Neuron (in vitro differentiated cells): ENCODE data around the gene NABP1.

ENCODE experiments used
- H2AFZ ChIP-seq: one replicate; pipeline ENCODE4 v1.6.1; 2013; ENCODE audit warnings: low read depth, mild to moderate bottlenecking, inconsistent platforms, low read length, moderate library complexity
- H3K27me3 ChIP-seq: one replicate; pipeline ENCODE4 v1.6.1; 2013; ENCODE audit warnings: low read length; ENCODE audit not compliant: insufficient read depth
- H3K36me3 ChIP-seq: one replicate; pipeline ENCODE4 v1.6.1; 2013; ENCODE audit warnings: low read length; ENCODE audit not compliant: insufficient read depth
- H3K4me1 ChIP-seq: one replicate; pipeline ENCODE4 v1.6.1; 2013; ENCODE audit warnings: low read length; ENCODE audit not compliant: insufficient read depth
- H3K4me3 ChIP-seq: 2 replicates; pipeline ENCODE4 v1.5.1; 2013; ENCODE audit warnings: mild to moderate bottlenecking, low read length, moderate library complexity
- H3K9me3 ChIP-seq: one replicate; pipeline ENCODE4 v1.6.1; 2013; ENCODE audit warnings: low read length

Gene NABP1

DNA sequence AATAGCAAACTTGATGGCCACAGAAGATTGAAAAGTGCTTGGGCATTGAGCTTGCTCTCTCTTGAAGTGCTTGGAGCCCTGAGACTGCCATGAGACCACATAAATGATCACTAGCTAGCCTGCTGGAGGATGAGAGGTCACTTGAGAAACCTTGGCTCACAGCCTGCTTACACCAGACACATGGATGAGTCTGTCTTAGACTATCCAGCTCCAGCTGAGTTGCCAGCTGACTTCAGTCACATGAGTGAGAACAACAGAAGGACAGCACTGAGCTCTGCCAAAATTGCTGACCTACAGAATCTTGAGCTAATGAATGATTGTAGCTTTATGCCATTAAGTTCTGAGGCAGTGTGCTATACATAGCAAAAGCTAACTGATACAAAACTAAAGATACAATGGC is 18.1 kb downstream of the NABP1 start:
- Histone ChIP-seq H3K4me3 (no peak overlapping the region), H3K27me3 (no peaks in the 10 kb centered on the region), H3K4me1 (no peaks in the 10 kb centered on the region), H2AFZ (no peak overlapping the region), H3K36me3 (no peaks in the 10 kb centered on the region), H3K9me3 (no peaks in the 10 kb centered on the region)

DNA sequence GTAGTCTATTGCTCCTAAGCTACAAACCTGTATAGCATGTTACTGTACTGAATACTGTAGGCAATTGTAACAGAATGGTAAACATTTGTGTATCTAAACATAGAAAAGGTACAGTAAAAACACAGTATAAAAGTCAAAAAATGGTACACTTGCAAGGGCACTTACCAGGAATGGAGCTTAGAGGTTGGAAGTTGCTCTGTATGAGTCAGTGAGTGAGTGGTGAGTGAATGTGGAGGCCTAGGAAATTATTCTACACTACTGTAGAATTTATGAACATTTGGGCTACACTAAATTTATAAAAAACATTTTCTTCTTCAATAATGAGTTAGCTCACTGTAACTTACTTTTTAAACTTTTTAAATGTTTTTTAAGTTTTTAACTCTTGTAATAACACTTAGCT is 19.0 kb downstream of the NABP1 start:
- H3K27me3 ChIP-seq: no peaks in the 10 kb centered on the region
- H3K4me1 ChIP-seq: no peaks in the 10 kb centered on the region
- H3K9me3 ChIP-seq: no peaks in the 10 kb centered on the region
- H2AFZ ChIP-seq: no peak overlapping the region
- no peak overlapping the region for H3K4me3 ChIP-seq
- no peaks in the 10 kb centered on the region for H3K36me3 ChIP-seq

DNA sequence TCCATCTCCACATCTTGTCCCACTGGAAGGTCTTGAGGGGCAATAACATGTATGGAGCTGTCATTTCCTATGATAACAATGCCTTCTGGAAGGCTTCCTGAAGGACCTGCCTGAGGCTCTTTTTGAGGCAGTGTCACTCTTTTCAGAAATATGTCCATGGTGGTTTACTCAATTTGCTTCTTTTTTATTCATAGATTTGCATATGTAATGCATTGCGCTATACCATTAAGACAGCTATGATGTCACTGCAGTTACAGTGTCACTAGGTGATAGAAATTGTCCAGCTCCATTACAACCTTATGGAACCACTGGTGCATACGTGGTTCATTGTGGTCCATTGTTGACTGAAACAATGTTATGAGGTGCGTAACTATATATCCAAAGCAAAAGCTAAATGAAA is 19.9 kb downstream of the NABP1 start:
- Histone ChIP-seq H2AFZ (no peak overlapping the region), H3K36me3 (no peaks in the 10 kb centered on the region), H3K4me1 (no peaks in the 10 kb centered on the region), H3K4me3 (no peak overlapping the region), H3K9me3 (no peaks in the 10 kb centered on the region), H3K27me3 (no peaks in the 10 kb centered on the region)

DNA sequence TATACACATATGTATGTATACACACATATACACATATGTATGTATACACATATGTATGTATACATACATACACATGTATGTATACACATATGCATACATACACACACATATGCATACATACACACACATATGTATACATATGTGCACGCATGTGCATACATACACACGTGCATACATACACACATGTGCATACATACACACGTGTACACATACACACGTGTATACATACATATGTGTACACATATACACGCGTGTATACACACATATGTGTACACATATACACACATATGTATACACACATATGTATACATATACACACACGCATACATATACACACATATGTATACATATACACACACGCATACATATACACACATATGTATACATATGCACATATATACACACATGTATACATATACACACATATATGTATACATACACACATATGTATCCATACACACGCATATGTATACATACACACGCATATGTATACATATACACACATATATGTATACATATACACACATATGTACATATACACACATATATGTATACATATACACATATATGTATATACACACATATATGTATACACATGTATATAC is 21.5 kb downstream of the NABP1 start:
- Histone ChIP-seq H3K4me3 (no peak overlapping the region), H3K9me3 (no peaks in the 10 kb centered on the region), H3K27me3 (no peaks in the 10 kb centered on the region), H3K36me3 (no peaks in the 10 kb centered on the region), H3K4me1 (no peaks in the 10 kb centered on the region), H2AFZ (no peak overlapping the region)

DNA sequence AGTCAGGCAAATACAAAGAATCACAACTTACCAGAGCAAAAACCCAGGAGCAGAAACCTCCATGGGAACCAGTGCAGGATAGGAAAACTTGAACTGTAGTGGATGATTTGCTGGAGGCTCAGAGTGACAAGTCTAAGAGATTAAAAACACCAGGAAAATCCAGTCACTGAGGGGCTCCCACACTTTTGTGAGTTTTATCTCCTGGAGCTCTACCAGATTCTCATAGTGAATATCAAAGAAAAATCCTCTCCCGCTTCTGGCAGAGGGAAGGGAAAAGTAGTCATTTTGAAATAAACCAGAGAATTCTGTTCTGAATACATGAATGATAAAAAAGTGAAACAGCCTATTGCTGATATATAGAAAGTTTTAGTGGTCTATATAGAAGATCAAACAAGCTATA is 23.1 kb downstream of the NABP1 start:
- no peaks in the 10 kb centered on the region for H3K27me3 ChIP-seq
- no peaks in the 10 kb centered on the region for H3K9me3 ChIP-seq
- H3K4me1 ChIP-seq: no peaks in the 10 kb centered on the region
- H3K4me3 ChIP-seq: no peak overlapping the region
- H3K36me3 ChIP-seq: no peaks in the 10 kb centered on the region
- no peak overlapping the region for H2AFZ ChIP-seq

DNA sequence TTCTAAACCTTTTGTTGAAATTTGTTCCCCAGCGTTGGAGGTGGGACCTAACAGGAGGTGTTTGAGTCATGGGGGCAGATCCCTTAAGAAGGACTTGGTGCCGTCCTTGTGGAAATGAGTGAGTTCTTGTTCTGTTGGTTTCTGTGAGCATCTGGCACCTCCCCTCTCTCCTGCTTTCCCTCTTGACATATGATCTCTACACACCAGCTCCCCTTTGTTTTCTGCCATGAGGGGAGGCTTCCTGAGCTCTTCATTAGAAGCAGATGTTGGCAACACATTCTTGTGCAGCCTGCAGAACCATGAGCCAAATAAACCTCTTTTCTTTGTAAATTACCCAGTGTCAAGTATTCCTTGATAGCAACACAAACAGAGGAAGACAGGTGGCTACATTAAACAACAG is 23.8 kb downstream of the NABP1 start:
- Histone ChIP-seq H2AFZ (no peak overlapping the region), H3K4me3 (no peak overlapping the region), H3K9me3 (no peaks in the 10 kb centered on the region), H3K36me3 (no peaks in the 10 kb centered on the region), H3K27me3 (no peaks in the 10 kb centered on the region), H3K4me1 (no peaks in the 10 kb centered on the region)

DNA sequence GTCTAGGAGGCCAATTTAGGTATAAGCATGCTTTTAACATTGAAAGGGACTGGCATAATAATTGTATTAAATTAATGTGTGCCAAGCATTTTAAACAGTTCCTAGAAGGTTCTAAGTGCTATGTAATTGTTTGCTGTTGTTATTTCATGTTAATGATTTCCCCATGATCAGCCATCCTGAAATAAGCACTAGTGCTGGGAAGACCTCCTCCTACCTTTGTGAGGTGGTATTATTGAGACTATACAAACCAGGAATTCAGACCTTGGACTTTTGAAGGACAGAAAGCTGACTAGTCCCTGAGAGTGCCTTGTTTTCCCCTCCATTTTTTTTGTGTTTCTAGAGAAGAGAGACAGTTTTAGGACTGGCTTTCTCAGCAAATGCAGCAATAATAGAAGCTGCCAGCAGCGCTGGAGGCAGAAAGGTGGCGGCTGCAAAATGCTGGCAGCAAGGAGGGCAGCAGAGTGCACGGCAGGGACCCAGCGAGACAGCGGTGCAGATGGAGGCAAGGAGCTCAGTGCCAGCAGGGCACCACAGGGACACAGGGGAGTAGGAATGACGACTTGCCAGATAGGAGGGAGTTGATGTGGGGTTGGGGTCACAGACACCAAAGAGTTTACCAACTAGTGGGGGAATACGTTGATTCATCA is 25.3 kb downstream of the NABP1 start:
- Histone ChIP-seq H3K4me3 (no peak overlapping the region), H3K27me3 (no peaks in the 10 kb centered on the region), H3K9me3 (no peaks in the 10 kb centered on the region), H3K36me3 (no peaks in the 10 kb centered on the region), H3K4me1 (no peaks in the 10 kb centered on the region), H2AFZ (no peak overlapping the region)

DNA sequence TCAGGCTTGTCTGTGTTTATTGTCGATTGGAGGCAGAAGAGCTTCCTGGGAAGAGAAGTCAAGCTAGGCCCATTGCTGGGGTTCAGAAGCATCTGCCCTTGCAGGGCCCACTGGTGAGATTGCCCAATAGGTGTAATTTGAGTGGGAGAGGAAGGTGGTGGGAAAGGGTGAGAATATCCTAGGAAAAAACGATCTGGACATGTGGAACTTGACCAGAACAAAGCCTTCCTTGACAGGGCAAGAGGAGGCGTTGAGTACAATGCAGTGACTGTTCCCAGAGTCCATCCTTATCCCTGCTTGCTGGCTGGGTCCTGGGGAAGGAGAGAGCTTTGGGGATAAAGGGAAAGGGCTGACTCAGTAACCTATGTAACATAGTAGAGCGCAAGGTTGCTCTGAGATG is 27.1 kb downstream of the NABP1 start:
- Histone ChIP-seq H3K4me3 (no peak overlapping the region), H3K4me1 (no peaks in the 10 kb centered on the region), H3K36me3 (no peaks in the 10 kb centered on the region), H2AFZ (no peak overlapping the region), H3K9me3 (no peaks in the 10 kb centered on the region), H3K27me3 (no peaks in the 10 kb centered on the region)

DNA sequence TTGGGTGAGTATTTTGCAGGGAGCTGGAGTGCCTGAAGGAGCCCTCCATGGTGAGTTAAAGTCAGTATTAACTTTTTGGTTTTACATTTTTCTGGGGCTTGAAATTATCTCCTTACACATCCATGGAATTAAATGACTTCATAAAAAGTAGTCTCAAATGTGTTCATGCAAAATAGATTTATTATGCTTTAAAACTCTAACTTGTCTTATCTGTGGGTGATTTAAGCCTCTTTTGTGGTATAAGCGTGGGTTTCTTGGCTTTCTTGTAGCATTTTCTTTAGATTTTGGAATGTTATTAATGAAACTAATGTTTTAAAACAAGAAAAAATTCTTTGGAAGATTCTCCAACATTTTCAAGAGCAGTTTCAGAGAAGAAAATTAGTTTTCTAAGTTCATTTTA is 27.8 kb downstream of the NABP1 start:
- H3K4me3 ChIP-seq: no peak overlapping the region
- no peaks in the 10 kb centered on the region for H3K27me3 ChIP-seq
- no peak overlapping the region for H2AFZ ChIP-seq
- H3K9me3 ChIP-seq: no peaks in the 10 kb centered on the region
- no peaks in the 10 kb centered on the region for H3K4me1 ChIP-seq
- no peaks in the 10 kb centered on the region for H3K36me3 ChIP-seq

DNA sequence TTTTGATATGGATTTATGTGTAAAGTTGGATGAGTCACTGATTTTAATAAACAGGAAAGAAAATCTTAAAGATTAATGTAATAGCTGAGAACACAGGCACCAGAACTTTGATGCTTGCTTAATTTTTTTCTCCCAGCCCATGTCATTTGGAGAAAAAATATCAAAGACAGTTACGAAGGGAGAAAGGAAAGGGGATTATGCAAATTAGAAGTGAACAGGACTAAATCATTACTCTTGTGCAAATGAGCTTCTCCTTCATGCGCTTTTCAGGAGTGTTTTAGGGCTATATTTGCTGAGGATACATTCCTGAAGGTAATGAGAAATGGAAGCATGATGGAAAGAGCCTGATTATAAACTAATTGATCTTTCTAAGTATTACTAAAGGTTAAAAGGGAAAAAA is 28.9 kb downstream of the NABP1 start:
- no peak overlapping the region for H3K4me3 ChIP-seq
- no peaks in the 10 kb centered on the region for H3K9me3 ChIP-seq
- no peaks in the 10 kb centered on the region for H3K27me3 ChIP-seq
- no peaks in the 10 kb centered on the region for H3K36me3 ChIP-seq
- no peak overlapping the region for H2AFZ ChIP-seq
- no peaks in the 10 kb centered on the region for H3K4me1 ChIP-seq

DNA sequence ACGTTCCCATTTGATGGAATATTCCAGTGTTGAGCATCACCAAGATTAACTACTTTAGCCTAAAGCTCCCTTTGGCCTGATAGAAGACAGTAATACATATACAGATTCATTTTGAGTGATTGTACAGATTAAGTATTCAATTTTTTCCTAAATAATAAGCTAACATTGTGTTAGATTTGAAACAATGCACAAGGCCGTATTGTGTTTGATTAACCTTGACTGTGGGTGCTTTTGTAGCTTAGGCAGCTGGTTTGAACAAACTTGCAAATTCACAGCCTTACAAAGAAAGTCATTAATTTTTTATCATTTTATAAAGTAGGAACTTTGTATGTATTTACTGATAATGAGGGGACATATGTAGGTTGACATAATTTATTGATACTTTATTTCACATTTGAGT is 29.6 kb downstream of the NABP1 start:
- Histone ChIP-seq H2AFZ (no peak overlapping the region), H3K4me3 (no peak overlapping the region), H3K36me3 (no peaks in the 10 kb centered on the region), H3K4me1 (no peaks in the 10 kb centered on the region), H3K27me3 (no peaks in the 10 kb centered on the region), H3K9me3 (no peaks in the 10 kb centered on the region)

DNA sequence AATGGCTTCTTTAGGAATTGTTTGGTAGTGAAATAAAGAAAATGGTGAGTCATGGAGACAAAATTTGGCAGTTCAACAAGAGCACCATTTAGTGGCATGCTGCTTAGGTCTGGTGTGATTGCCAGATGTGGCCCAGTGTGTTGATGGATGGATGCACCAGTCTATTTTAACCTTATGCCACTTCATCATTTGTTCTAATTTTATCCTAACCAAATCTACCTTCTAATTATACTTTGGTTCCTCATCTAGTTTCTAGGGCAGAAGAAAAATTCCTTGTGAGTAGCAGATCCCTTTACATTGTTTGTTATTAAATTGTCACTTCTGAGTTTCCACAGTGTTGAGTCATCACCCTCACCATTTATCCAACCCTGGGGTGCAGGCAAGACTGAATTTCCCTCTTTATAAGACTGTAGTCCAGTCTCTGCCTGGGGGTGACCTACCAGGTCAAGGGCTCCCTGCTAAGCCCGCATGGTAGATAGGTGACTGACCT is 32.5 kb downstream of the NABP1 start:
- no peaks in the 10 kb centered on the region for H3K36me3 ChIP-seq

DNA sequence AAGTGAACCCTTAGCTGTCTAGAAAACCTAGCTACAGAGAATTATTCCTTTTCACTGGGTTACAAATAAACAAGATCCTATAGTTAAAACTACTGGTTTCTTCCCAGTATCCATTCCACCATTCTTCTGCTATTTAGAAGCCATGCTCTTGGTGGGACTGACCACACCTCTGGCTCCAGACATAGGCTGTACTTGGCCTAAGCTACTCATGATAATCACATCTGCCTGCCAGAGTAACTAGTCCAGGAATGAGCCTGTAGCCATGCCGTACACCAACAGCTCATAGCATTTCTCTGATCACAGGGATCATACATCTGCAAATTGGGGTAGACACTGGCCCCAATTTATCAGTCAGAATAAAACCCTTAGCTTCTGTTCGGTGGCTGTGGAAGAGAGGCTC is 33.7 kb downstream of the NABP1 start:
- no peak overlapping the region for H3K4me3 ChIP-seq
- peaks cover 9% of the 10 kb centered on the region for H3K4me1 ChIP-seq
- no peak overlapping the region for H2AFZ ChIP-seq

More for the DNA sequence above, 32.5 kb downstream of the NABP1 start:
- H3K9me3 ChIP-seq: no peaks in the 10 kb centered on the region
- no peak overlapping the region for H2AFZ ChIP-seq
- H3K4me1 ChIP-seq: peaks cover 9% of the 10 kb centered on the region
- no peaks in the 10 kb centered on the region for H3K27me3 ChIP-seq
- H3K4me3 ChIP-seq: no peak overlapping the region

DNA sequence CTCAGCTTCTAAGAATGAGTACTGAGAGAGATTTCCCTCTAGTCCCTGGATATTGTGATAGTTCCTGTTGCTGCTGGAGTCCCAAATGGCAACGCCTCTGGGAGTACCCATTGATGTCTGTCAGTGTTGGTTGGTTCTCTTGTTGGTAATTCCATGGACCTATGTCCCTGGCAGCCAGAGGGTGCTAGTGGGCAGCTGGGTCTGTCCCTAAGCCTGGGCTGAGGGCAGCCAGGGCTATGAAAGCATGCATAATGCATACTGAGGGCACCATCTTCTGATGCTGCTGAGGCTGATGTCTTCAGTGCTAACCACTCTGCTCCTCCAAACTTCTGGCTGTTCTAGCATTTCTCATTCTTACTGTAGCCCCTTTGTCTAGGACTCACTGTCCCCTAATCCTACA is 35.9 kb downstream of the NABP1 start:
- H2AFZ ChIP-seq: no peak overlapping the region
- H3K9me3 ChIP-seq: no peaks in the 10 kb centered on the region
- peaks cover 9% of the 10 kb centered on the region for H3K4me1 ChIP-seq
- H3K27me3 ChIP-seq: no peaks in the 10 kb centered on the region
- no peak overlapping the region for H3K4me3 ChIP-seq
- no peaks in the 10 kb centered on the region for H3K36me3 ChIP-seq

More for the DNA sequence above, 33.7 kb downstream of the NABP1 start:
- H3K9me3 ChIP-seq: no peaks in the 10 kb centered on the region
- no peaks in the 10 kb centered on the region for H3K27me3 ChIP-seq
- H3K36me3 ChIP-seq: no peaks in the 10 kb centered on the region
